ENCODE measurements around the gene CHRM5.

DNA sequence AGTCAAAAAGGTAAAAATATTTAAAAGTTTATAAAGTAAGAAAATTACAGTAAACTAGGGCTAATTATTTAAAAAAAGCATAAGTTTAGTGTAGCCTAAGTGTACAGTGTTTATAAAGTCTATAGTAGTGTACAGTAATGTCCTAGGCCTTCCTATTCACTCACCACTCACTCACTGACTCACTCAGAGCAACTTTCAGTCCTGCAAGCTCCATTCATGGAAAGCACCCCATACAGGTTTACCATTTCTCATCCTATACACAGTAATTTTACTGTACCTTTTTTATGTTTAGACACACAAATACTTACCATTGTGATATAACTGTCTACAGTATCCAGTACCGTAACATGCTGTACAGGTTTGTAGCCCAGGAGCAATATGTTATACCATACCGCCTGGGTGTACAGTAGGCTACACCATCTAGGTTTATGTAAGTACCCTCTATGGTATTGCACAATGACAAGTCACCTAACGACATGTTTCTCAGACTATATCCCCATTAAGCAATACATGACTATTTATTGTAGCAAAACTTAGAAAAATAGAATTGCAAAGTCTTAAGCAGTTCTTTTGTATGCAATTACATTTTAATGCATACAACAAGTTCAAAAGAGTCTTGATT is 51.2 kb downstream of the CHRM5 start:
- TF ChIP-seq, protein P1, sequence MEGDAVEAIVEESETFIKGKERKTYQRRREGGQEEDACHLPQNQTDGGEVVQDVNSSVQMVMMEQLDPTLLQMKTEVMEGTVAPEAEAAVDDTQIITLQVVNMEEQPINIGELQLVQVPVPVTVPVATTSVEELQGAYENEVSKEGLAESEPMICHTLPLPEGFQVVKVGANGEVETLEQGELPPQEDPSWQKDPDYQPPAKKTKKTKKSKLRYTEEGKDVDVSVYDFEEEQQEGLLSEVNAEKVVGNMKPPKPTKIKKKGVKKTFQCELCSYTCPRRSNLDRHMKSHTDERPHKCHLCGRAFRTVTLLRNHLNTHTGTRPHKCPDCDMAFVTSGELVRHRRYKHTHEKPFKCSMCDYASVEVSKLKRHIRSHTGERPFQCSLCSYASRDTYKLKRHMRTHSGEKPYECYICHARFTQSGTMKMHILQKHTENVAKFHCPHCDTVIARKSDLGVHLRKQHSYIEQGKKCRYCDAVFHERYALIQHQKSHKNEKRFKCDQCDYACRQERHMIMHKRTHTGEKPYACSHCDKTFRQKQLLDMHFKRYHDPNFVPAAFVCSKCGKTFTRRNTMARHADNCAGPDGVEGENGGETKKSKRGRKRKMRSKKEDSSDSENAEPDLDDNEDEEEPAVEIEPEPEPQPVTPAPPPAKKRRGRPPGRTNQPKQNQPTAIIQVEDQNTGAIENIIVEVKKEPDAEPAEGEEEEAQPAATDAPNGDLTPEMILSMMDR (IDR thresholded peaks at IDR 0.05; ENCODE audit: extremely low read depth in 1 of 2, insufficient read depth in 1 of 2, low read depth in 1 of 2, low read length in 2 of 2) = no peak
- no peak for TF ChIP-seq EZH2 (IDR thresholded peaks at IDR 0.05; ENCODE audit: borderline replicate concordance, low read depth, low read length, severe bottlenecking)

Data from endothelial cell of umbilical vein (primary cell).